ENCODE results near the gene TK2. TPM values are rescaled to one million over a fixed set of nuclear protein-coding genes. Genes with fewer than 3 reads are reported as not detected.
A peak's percentile ranks its signal among the peaks of the same experiment; 100 is the strongest.

The TK2 gene
- total RNA-seq, 3 donors from 2014 or later = 33.1 to 98.4 (median 40.4) TPM

DNA sequence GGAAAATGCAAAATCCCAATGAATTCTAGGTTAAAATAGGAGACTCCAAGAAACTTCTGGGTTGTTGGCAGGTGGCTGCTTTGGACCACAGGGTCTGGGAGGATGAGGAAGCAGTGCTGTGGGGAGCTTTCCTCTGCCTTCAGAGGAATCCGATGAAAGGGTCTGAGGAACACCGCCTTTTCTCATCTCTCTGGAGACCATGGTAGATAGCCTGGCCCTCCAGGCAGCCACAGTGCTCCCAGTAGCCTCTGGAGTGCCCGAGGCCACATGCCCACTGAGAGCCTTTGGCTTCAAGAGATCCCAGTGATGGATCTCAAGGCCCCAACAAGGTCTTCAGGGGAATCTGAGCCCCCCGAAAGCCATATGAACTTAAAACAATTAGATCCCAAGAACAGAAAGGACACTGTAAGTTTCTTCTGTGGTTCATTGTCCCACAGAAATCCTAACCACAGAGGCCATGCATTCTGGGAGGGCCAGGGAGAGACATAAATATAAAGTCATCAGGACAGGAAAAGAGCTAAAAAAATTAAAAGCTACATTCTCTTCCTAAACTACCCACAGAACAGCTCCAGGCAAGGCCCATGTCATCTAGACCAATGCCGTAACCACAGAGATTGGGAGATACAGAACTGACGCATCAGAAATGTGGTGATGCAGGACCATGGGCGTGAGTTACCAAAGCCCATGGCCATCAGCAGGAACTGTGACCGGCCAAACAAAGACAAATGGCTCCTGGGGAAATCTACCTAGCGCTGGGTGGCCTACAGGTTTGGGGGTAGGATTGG, 24.3 kb downstream of the TK2 start:
- intact Hi-C loops (cut with DNase I; ENCODE audit: low total_unique reads) = no loop called here
- H3K36me3 ChIP-seq = no peaks in the 10 kb centered on the region
- peaks cover 3 to 7% of the 10 kb centered on the region in 2 donors for H3K4me1 ChIP-seq
- H3K27me3 ChIP-seq = no peaks in the 10 kb centered on the region
- DNase-seq (ENCODE audit: low spot score in 2 of 2) = no peak
- no peak overlapping the region for H3K4me3 ChIP-seq
- TF ChIP-seq POLR2A (IDR thresholded peaks at IDR 0.05) = no peak
- TF ChIP-seq, protein P1, sequence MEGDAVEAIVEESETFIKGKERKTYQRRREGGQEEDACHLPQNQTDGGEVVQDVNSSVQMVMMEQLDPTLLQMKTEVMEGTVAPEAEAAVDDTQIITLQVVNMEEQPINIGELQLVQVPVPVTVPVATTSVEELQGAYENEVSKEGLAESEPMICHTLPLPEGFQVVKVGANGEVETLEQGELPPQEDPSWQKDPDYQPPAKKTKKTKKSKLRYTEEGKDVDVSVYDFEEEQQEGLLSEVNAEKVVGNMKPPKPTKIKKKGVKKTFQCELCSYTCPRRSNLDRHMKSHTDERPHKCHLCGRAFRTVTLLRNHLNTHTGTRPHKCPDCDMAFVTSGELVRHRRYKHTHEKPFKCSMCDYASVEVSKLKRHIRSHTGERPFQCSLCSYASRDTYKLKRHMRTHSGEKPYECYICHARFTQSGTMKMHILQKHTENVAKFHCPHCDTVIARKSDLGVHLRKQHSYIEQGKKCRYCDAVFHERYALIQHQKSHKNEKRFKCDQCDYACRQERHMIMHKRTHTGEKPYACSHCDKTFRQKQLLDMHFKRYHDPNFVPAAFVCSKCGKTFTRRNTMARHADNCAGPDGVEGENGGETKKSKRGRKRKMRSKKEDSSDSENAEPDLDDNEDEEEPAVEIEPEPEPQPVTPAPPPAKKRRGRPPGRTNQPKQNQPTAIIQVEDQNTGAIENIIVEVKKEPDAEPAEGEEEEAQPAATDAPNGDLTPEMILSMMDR (IDR thresholded peaks at IDR 0.05) = no peak
- no peak for TF ChIP-seq POLR2AphosphoS5 (IDR thresholded peaks at IDR 0.05)
- H3K9me3 ChIP-seq = no peaks in the 10 kb centered on the region
- peak overlapping the region; percentile 23 to 76 for H3K27ac ChIP-seq

DNA sequence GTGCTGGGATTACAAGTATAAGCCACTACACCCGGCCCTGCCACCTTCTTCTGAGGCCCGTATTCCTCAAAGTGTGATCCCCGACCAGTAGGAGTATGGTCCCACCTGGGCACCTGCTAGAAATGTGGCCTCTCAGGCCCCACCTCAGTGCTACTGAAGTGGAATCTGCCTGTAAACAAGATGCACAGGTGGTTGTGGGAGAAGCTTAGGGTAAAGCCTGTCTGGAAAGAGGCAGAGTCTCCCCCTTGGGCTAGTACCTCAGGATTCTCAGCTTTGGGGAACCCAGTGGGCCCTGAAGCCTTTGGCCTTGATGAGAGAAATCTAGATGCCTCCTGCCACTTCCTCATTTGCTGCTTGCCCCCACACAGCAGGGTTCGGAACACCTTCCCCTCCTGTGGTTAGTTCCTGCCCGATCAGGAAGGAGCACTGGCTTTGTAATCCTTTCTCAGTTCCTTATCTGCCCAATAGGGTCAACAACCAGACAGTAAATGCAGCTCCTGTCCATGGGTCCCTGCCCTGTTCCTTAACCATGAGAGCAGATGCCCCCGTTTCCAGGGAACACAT, 25.2 kb downstream of the TK2 start:
- TF ChIP-seq, protein P1 (IDR thresholded peaks at IDR 0.05) = no peak
- TF ChIP-seq POLR2A (IDR thresholded peaks at IDR 0.05) (no peak), POLR2AphosphoS5 (IDR thresholded peaks at IDR 0.05) (no peak)
- H3K36me3 ChIP-seq = no peaks in the 10 kb centered on the region
- DNase-seq (ENCODE audit: low spot score in 2 of 2) = no peak
- intact Hi-C loops (cut with DNase I; ENCODE audit: low total_unique reads) = no loop called here
- no peak overlapping the region for H3K4me3 ChIP-seq
- H3K9me3 ChIP-seq = no peaks in the 10 kb centered on the region
- peak overlapping the region; percentile 65 to 76 for H3K27ac ChIP-seq
- H3K4me1 ChIP-seq = peaks cover 3 to 7% of the 10 kb centered on the region in 2 donors
- H3K27me3 ChIP-seq = no peaks in the 10 kb centered on the region

DNA sequence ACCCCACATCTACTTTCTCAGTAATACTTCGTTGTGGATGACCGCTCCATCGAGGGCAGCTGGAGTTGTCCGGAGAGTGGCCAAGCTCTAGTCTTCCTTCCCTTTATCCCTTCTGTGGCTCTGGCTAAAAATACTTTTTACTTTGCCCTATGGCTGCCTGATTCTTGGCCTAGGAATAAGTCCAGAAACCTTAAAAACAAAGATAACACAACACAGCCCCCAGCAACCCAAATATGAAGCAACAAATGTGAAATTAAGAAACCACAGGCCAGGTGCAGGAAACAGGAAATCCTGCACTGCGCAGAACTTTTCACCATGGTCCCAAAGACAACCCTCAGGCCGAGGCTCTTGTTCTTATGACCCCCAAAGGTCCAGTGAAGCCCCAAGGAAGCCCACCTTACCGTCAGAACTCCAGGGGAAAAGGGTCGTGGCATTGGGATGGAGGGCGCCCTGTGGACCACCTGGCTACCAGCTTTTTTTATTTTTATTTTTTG, 26.0 kb downstream of the TK2 start:
- Histone ChIP-seq H3K4me1 (peaks cover 3 to 7% of the 10 kb centered on the region in 2 donors), H3K27me3 (no peaks in the 10 kb centered on the region), H3K4me3 (no peak overlapping the region), H3K36me3 (no peaks in the 10 kb centered on the region), H3K9me3 (no peaks in the 10 kb centered on the region), H3K27ac (peak overlapping the region; percentile 32 to 76)
- DNase-seq (ENCODE audit: low spot score in 2 of 2) = no peak
- TF ChIP-seq, protein P1 (IDR thresholded peaks at IDR 0.05) = no peak
- TF ChIP-seq POLR2AphosphoS5 (IDR thresholded peaks at IDR 0.05) (no peak), POLR2A (IDR thresholded peaks at IDR 0.05) (no peak)
- intact Hi-C loops (cut with DNase I; ENCODE audit: low total_unique reads) = no loop called here

DNA sequence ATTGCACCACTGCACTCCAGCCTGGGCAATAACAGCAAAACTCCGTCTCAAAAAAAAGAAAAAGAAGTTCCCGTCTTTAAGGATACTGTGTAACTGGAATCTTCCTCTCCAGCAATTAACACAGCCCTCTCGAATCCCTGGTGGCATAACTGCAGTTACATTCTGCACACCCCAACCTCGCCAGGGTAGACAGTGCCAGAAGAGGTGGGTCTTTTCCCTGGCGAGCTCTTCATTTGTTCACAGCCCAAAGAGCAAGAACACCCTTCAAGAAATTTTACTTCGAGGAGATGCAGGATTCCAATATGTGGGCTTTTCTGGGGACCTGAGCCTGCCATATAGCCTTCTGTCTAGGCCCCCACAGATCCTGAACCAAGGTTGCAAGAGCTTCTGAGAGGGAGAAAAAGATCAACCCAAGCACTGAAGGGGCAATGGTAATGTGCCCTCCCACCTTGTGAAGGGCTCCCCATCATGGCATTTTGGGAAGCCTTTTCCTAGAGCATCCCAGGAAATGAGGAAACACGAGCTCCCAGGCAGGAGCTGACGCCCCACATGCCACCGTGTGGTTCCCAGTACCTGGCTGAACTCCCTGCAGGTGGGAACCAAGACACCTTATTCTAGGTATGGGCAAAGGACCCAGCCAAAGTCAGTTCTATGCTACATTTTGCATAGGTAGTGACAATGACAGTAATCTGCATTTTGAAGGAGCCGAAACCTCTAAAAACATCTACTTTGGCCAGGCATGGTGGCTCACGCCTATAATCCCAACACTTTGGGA, 26.9 kb downstream of the TK2 start:
- Histone ChIP-seq H3K9me3 (no peaks in the 10 kb centered on the region), H3K27me3 (no peaks in the 10 kb centered on the region), H3K4me1 (peaks cover 3 to 8% of the 10 kb centered on the region in 2 donors), H3K27ac (peak overlapping the region; percentile 76 to 86), H3K36me3 (no peaks in the 10 kb centered on the region), H3K4me3 (no peak overlapping the region)
- no peak for DNase-seq (ENCODE audit: low spot score in 2 of 2)
- TF ChIP-seq, protein P1 (IDR thresholded peaks at IDR 0.05) = no peak
- intact Hi-C loops (cut with DNase I; ENCODE audit: low total_unique reads) = no loop called here

All from breast epithelium (tissue), 4 donors.